Activated T-cell treated with anti-CD3 and anti-CD28 coated beads, Interleukin-2, amount 50 U/mL, for 4 hours (primary cell): ENCODE measurements around the gene PRSS37. TPM values are rescaled to one million over a fixed set of nuclear protein-coding genes. Genes with fewer than 3 reads are reported as not detected.

Experiments used
- ATAC-seq, 2 donors: fragments of 200-7000 bp; cut with Tn5 transposase; one replicate each; pipeline ENCODE4 v1.10.0; 2021
- DNase-seq: peaks from one replicate; pipeline ENCODE4 v3.0.0-alpha.2; 2020
- H3K27me3 Mint-ChIP-seq: one replicate; pipeline ENCODE4 v1.8.0; 2021; ENCODE audit warnings: low read depth, mixed read lengths
- H3K36me3 Mint-ChIP-seq: one replicate; pipeline ENCODE4 v1.8.0; 2022; ENCODE audit warnings: mixed read lengths; ENCODE audit not compliant: insufficient read depth
- H3K4me1 Mint-ChIP-seq: one replicate; pipeline ENCODE4 v1.8.0; 2021; ENCODE audit warnings: low read depth, mixed read lengths
- H3K4me3 Mint-ChIP-seq: one replicate; pipeline ENCODE4 v1.8.0; 2021; ENCODE audit warnings: mild to moderate bottlenecking, moderate library complexity, mixed read lengths
- H3K9me3 Mint-ChIP-seq: one replicate; pipeline ENCODE4 v1.8.0; 2021; ENCODE audit warnings: mixed read lengths
- total RNA-seq, 3 donors: library from RNA; stranded (reverse); gene quantifications; one replicate each; pipeline ENCODE4 v1.2.1, GENCODE V29; 2021

PRSS37 gene
- total RNA-seq: not detected

- Mint-ChIP-seq H3K9me3 (no peaks in the 10 kb centered on the region), H3K36me3 (no peaks in the 10 kb centered on the region), H3K4me1 (no peaks in the 10 kb centered on the region), H3K27me3 (no peaks in the 10 kb centered on the region), H3K4me3 (no peak within 1 kb of the TSS)
- ATAC-seq (no peak), DNase-seq (no peak)
These were observed at the start of gene PRSS37 for GRCh38 chr7:141841385-141841784. TSS of gene PRSS37 (minus strand) at chr7:141841485. CDS start at chr7:141841049, 436 bp downstream.

GRCh38 chr7:141889321-141889720 lies 48.0 kb upstream of the PRSS37 start:
- DNase-seq (no peak), ATAC-seq (no peak)
- H3K9me3 Mint-ChIP-seq: peaks cover 3% of the 10 kb centered on the region
- no peak overlapping the region for H3K4me3 Mint-ChIP-seq
- no peaks in the 10 kb centered on the region for H3K36me3 Mint-ChIP-seq
- H3K27me3 Mint-ChIP-seq: peaks cover 6% of the 10 kb centered on the region
- H3K4me1 Mint-ChIP-seq: no peaks in the 10 kb centered on the region

- ATAC-seq (peak in 1 of 2 donors; percentile 30), DNase-seq (no peak)
- peaks cover 5% of the 10 kb centered on the region for H3K9me3 Mint-ChIP-seq
- H3K4me3 Mint-ChIP-seq: no peak overlapping the region
- H3K36me3 Mint-ChIP-seq: no peaks in the 10 kb centered on the region
- H3K4me1 Mint-ChIP-seq: no peaks in the 10 kb centered on the region
- H3K27me3 Mint-ChIP-seq: peaks cover 8% of the 10 kb centered on the region
These were observed 43.4 kb upstream of the PRSS37 start for GRCh38 chr7:141884539-141885225.

GRCh38 chr7:141880960-141881359 lies 39.7 kb upstream of the PRSS37 start:
- H3K36me3 Mint-ChIP-seq: no peaks in the 10 kb centered on the region
- DNase-seq (no peak), ATAC-seq (no peak)
- H3K4me3 Mint-ChIP-seq: no peak overlapping the region
- H3K9me3 Mint-ChIP-seq: peaks cover 5% of the 10 kb centered on the region
- H3K27me3 Mint-ChIP-seq: peaks cover 3% of the 10 kb centered on the region
- no peaks in the 10 kb centered on the region for H3K4me1 Mint-ChIP-seq

- DNase-seq (no peak), ATAC-seq (no peak)
- H3K4me3 Mint-ChIP-seq: no peak overlapping the region
- H3K9me3 Mint-ChIP-seq: no peaks in the 10 kb centered on the region
- H3K36me3 Mint-ChIP-seq: no peaks in the 10 kb centered on the region
- no peaks in the 10 kb centered on the region for H3K4me1 Mint-ChIP-seq
- no peaks in the 10 kb centered on the region for H3K27me3 Mint-ChIP-seq
These were observed 36.1 kb upstream of the PRSS37 start for GRCh38 chr7:141877365-141877764.

GRCh38 chr7:141876371-141876770 lies 35.1 kb upstream of the PRSS37 start:
- DNase-seq: no peak
- ATAC-seq: no peak
- Mint-ChIP-seq H3K27me3 (no peaks in the 10 kb centered on the region), H3K4me1 (no peaks in the 10 kb centered on the region), H3K9me3 (no peaks in the 10 kb centered on the region), H3K36me3 (no peaks in the 10 kb centered on the region), H3K4me3 (no peak overlapping the region)

GRCh38 chr7:141875453-141875852 lies 34.2 kb upstream of the PRSS37 start:
- Mint-ChIP-seq H3K27me3 (no peaks in the 10 kb centered on the region), H3K4me1 (no peaks in the 10 kb centered on the region), H3K4me3 (no peak overlapping the region), H3K9me3 (no peaks in the 10 kb centered on the region), H3K36me3 (no peaks in the 10 kb centered on the region)
- ATAC-seq (no peak), DNase-seq (no peak)

GRCh38 chr7:141874787-141875186 lies 33.5 kb upstream of the PRSS37 start:
- no peak for ATAC-seq
- no peak overlapping the region for H3K4me3 Mint-ChIP-seq
- H3K9me3 Mint-ChIP-seq: no peaks in the 10 kb centered on the region
- no peaks in the 10 kb centered on the region for H3K4me1 Mint-ChIP-seq
- no peaks in the 10 kb centered on the region for H3K27me3 Mint-ChIP-seq
- DNase-seq: no peak
- H3K36me3 Mint-ChIP-seq: no peaks in the 10 kb centered on the region

- no peak overlapping the region for H3K4me3 Mint-ChIP-seq
- DNase-seq (no peak), ATAC-seq (no peak)
- H3K36me3 Mint-ChIP-seq: no peaks in the 10 kb centered on the region
- H3K9me3 Mint-ChIP-seq: peaks cover 7% of the 10 kb centered on the region
- H3K4me1 Mint-ChIP-seq: no peaks in the 10 kb centered on the region
- H3K27me3 Mint-ChIP-seq: no peaks in the 10 kb centered on the region
These were observed 31.6 kb upstream of the PRSS37 start for GRCh38 chr7:141872931-141873330.

- H3K9me3 Mint-ChIP-seq: peaks cover 7% of the 10 kb centered on the region
- no peak for ATAC-seq
- no peaks in the 10 kb centered on the region for H3K27me3 Mint-ChIP-seq
- no peaks in the 10 kb centered on the region for H3K4me1 Mint-ChIP-seq
- H3K4me3 Mint-ChIP-seq: no peak overlapping the region
- DNase-seq: no peak
- H3K36me3 Mint-ChIP-seq: no peaks in the 10 kb centered on the region
These were observed 25.7 kb upstream of the PRSS37 start for GRCh38 chr7:141866974-141867373.

- H3K4me3 Mint-ChIP-seq: no peak overlapping the region
- no peaks in the 10 kb centered on the region for H3K36me3 Mint-ChIP-seq
- ATAC-seq: no peak
- no peak for DNase-seq
- H3K9me3 Mint-ChIP-seq: peaks cover 7% of the 10 kb centered on the region
- H3K4me1 Mint-ChIP-seq: no peaks in the 10 kb centered on the region
- no peaks in the 10 kb centered on the region for H3K27me3 Mint-ChIP-seq
These were observed 23.6 kb upstream of the PRSS37 start for GRCh38 chr7:141864765-141865447.

- ATAC-seq (no peak), DNase-seq (no peak)
- peaks cover 1% of the 10 kb centered on the region for H3K36me3 Mint-ChIP-seq
- no peak overlapping the region for H3K4me3 Mint-ChIP-seq
- H3K9me3 Mint-ChIP-seq: peaks cover 17% of the 10 kb centered on the region
- H3K27me3 Mint-ChIP-seq: no peaks in the 10 kb centered on the region
- no peaks in the 10 kb centered on the region for H3K4me1 Mint-ChIP-seq
These were observed 18.9 kb upstream of the PRSS37 start for GRCh38 chr7:141860207-141860606.

- DNase-seq (no peak), ATAC-seq (no peak)
- Mint-ChIP-seq H3K4me1 (no peaks in the 10 kb centered on the region), H3K4me3 (no peak overlapping the region), H3K36me3 (peaks cover 2% of the 10 kb centered on the region), H3K27me3 (no peaks in the 10 kb centered on the region), H3K9me3 (peaks cover 13% of the 10 kb centered on the region)
These were observed 6.7 kb upstream of the PRSS37 start for GRCh38 chr7:141847996-141848395.

- Mint-ChIP-seq H3K4me3 (no peak overlapping the region), H3K9me3 (peaks cover 8% of the 10 kb centered on the region), H3K4me1 (no peaks in the 10 kb centered on the region), H3K27me3 (no peaks in the 10 kb centered on the region), H3K36me3 (peaks cover 2% of the 10 kb centered on the region)
- DNase-seq (no peak), ATAC-seq (no peak)
These were observed 3.0 kb upstream of the PRSS37 start for GRCh38 chr7:141844256-141844655.

GRCh38 chr7:141842904-141843303 lies 1.6 kb upstream of the PRSS37 start:
- Mint-ChIP-seq H3K4me3 (no peak overlapping the region), H3K27me3 (no peaks in the 10 kb centered on the region), H3K36me3 (no peaks in the 10 kb centered on the region), H3K4me1 (no peaks in the 10 kb centered on the region), H3K9me3 (no peaks in the 10 kb centered on the region)
- ATAC-seq (no peak), DNase-seq (no peak)
